ENCODE results near the gene MTCH1.

The MTCH1 gene

GRCh38 chr6:36969988-36970891 lies 15.8 kb downstream of the MTCH1 start:
- DNase-seq: no peak

GRCh38 chr6:36969240-36969691 lies 16.7 kb downstream of the MTCH1 start:
- no peak for DNase-seq

- DNase-seq: no peak
These were observed 17.6 kb downstream of the MTCH1 start for GRCh38 chr6:36968266-36968977.

GRCh38 chr6:36967757-36968156 lies 18.2 kb downstream of the MTCH1 start:
- no peak for DNase-seq

- DNase-seq: no peak
These were observed 18.7 kb downstream of the MTCH1 start for GRCh38 chr6:36967301-36967700.

GRCh38 chr6:36964908-36965307 lies 21.1 kb downstream of the MTCH1 start:
- DNase-seq: no peak

- no peak for DNase-seq
These were observed 21.6 kb downstream of the MTCH1 start for GRCh38 chr6:36964349-36964748.

- peak; percentile 61 for DNase-seq
These were observed 22.3 kb downstream of the MTCH1 start for GRCh38 chr6:36963451-36964290.

- DNase-seq: no peak
These were observed 23.1 kb downstream of the MTCH1 start for GRCh38 chr6:36962874-36963273.

- no peak for DNase-seq
These were observed 24.3 kb downstream of the MTCH1 start for GRCh38 chr6:36961441-36962435.

GRCh38 chr6:36959555-36960250 lies 26.3 kb downstream of the MTCH1 start:
- no peak for DNase-seq

GRCh38 chr6:36958775-36959554 lies 27.0 kb downstream of the MTCH1 start:
- DNase-seq: no peak

GRCh38 chr6:36957773-36958271 lies 28.2 kb downstream of the MTCH1 start:
- DNase-seq: no peak

GRCh38 chr6:36956446-36956820 lies 29.6 kb downstream of the MTCH1 start:
- DNase-seq: no peak

GRCh38 chr6:36955671-36956445 lies 30.1 kb downstream of the MTCH1 start:
- no peak for DNase-seq

- no peak for DNase-seq
These were observed 30.9 kb downstream of the MTCH1 start for GRCh38 chr6:36955136-36955535.

GRCh38 chr6:36954262-36954931 lies 31.6 kb downstream of the MTCH1 start, which contains the start of gene PI16:
Gene PI16 (plus strand): TSS chr6:36954738. CDS start chr6:36954761, 23 bp downstream.
- no peak for DNase-seq

GRCh38 chr6:36953931-36954261 lies 32.1 kb downstream of the MTCH1 start:
- DNase-seq: no peak

GRCh38 chr6:36949636-36950035 lies 36.4 kb downstream of the MTCH1 start:
- DNase-seq: no peak

All from NCI-H1092 (cell line).